PC-9 (cell line): ENCODE data around the gene ZDHHC11.

ENCODE experiments used
- CTCF ChIP-seq: fragments of 200-600 bp; sonication (generic); conservative IDR thresholded peaks from 2 replicates; pipeline ENCODE4 v1.6.1; 2017; ENCODE audit warnings: mixed run types, antibody characterized with exemption, mild to moderate bottlenecking, moderate library complexity
- EZH2 ChIP-seq: fragments of 200-600 bp; sonication (generic); IDR thresholded peaks from 2 replicates; pipeline ENCODE4 v1.8.0; 2017; ENCODE audit warnings: antibody characterized with exemption, low read depth

- TF ChIP-seq CTCF: no peak
- no peak for TF ChIP-seq EZH2
Measured at GRCh38 chr5:766666-767431, 83.9 kb downstream of the ZDHHC11 start.
